Psoas muscle (tissue), 8 donors: ENCODE data around the gene ZNF385A. TPM values are rescaled to one million over a fixed set of nuclear protein-coding genes. Genes with fewer than 3 reads are reported as not detected.
A peak's percentile ranks its signal among the peaks of the same experiment; 100 is the strongest.
"Not testable (repeated sequence)": the region's sequence is repeated elsewhere in the genome, so short reads cannot be mapped to it uniquely, and the experiment has no call there.

Experiments used
- ATAC-seq, 4 donors: fragments of 200-7000 bp; cut with Tn5 transposase; one replicate each; pipeline ENCODE4 v1.9.1; 2020; ENCODE audit warnings: moderate library complexity in 3 of 4, mild to moderate bottlenecking in 2 of 4
- DNase-seq, 2 donors: peaks; one replicate each; pipeline ENCODE4 v3.0.0-alpha.2; 2020
- H3K27ac ChIP-seq: fragments of 200-600 bp; one replicate; pipeline ENCODE4 v1.8.0; 2022
- H3K27me3 ChIP-seq, 3 donors: fragments of 200-600 bp in 1 of 3; one replicate each; pipeline versions ENCODE4 v1.6.1 to v1.8.0; 2013 to 2022; ENCODE audit warnings: low read length in 2 of 3, mild to moderate bottlenecking in 2 of 3, moderate library complexity in 1 of 3; ENCODE audit not compliant: insufficient read depth in 3 of 3
- H3K36me3 ChIP-seq, 2 donors: fragments of 200-600 bp in 1 of 2; one replicate each; pipeline versions ENCODE4 v1.6.1 to v1.8.0; 2013 to 2022; ENCODE audit warnings: low read depth in 1 of 2, mild to moderate bottlenecking in 1 of 2, moderate library complexity in 1 of 2; ENCODE audit not compliant: insufficient read depth in 1 of 2
- H3K4me1 ChIP-seq: fragments of 200-600 bp; one replicate; pipeline ENCODE4 v1.8.0; 2022
- H3K4me3 ChIP-seq: fragments of 200-600 bp; one replicate; pipeline ENCODE4 v1.8.0; 2022; ENCODE audit warnings: mild to moderate bottlenecking
- H3K9me3 ChIP-seq: fragments of 200-600 bp; one replicate; pipeline ENCODE4 v1.8.0; 2022
- CTCF ChIP-seq: fragments of 200-600 bp; IDR thresholded peaks from one replicate; pipeline ENCODE4 v1.8.0; 2022; ENCODE audit warnings: antibody characterized with exemption
- WGBS, 3 donors: extraction: QIAGEN DNeasy Blood & Tissue Kit; methylation state at CpG; one replicate each; pipeline versions ENCODE4 v1.1.6 to v1.1.7; 2013; 5-methylcytosine and 5-hydroxymethylcytosine counted together
- intact Hi-C, 2 donors: fragments of 100-400 bp; cut with DNase I; formaldehyde crosslinking; loops; one replicate each; pipeline versions ENCODE4 v1.11.0 to v1.14.2; 2022
- polyA plus RNA-seq, 3 donors: library from polyadenylated mRNA; stranded (reverse); fragments of 200-250 nt; gene quantifications; one replicate each; pipeline ENCODE4 v1.2.3, GENCODE V29; 2013
- total RNA-seq, 4 donors: library from RNA; stranded (reverse); fragmentation: NEBNext Ultra II Directional in 2 of 4; extraction: Animal tissue kit (Norgen Biotek cat#: 25700) in 2 of 4; gene quantifications; one replicate each; pipeline versions ENCODE4 v1.2.1 to v1.2.4, GENCODE V29; 2021 to 2023
- donor health status: healthy with polysubstance abuse.
- donor health status: DM: no; HTN: no; CAD: no; lungs with moderate emphysema.
- donor health status: Bipolar disorder and iron deficiency.
- donor health status: healthy.
- donor health status: DM: yes; HTN: yes; CAD: no.
- donor health status: DM: no; HTN: no; CAD: no.
- donor health status: DM: no; HTN: no; CAD: no.
- donor health status: DM: yes; HTN: yes; CAD: no.

Gene ZNF385A
- total and polyA plus RNA-seq, 7 donors = 4.9 to 85.8 (median 28.0) TPM

GRCh38 chr12:54331461-54331860, 53.1 kb downstream of the ZNF385A start:
- H3K27me3 ChIP-seq = no peaks in the 10 kb centered on the region
- H3K27ac ChIP-seq = no peak overlapping the region
- TF ChIP-seq CTCF = no peak
- peaks cover 37% of the 10 kb centered on the region for H3K4me1 ChIP-seq
- no peaks in the 10 kb centered on the region for H3K9me3 ChIP-seq
- H3K36me3 ChIP-seq = peaks cover 0 to 20% of the 10 kb centered on the region in 2 donors
- intact Hi-C loops = no loop called here
- DNase-seq (no peak), ATAC-seq (no peak)
- WGBS, 3 donors = 84 to 88% (median 88%) methylated on average over 5 of the region's 5 CpGs
- H3K4me3 ChIP-seq = no peak overlapping the region

- H3K27me3 ChIP-seq = no peaks in the 10 kb centered on the region
- TF ChIP-seq CTCF = no peak
- no peak for DNase-seq
- H3K4me3 ChIP-seq = no peak overlapping the region
- WGBS, 3 donors = 62 to 72% (median 65%) methylated on average over 3 of the region's 3 CpGs
- H3K4me1 ChIP-seq = peaks cover 44% of the 10 kb centered on the region
- ATAC-seq = no peak
- no peak overlapping the region for H3K27ac ChIP-seq
- intact Hi-C loops = no loop called here
- H3K9me3 ChIP-seq = no peaks in the 10 kb centered on the region
- H3K36me3 ChIP-seq = peaks cover 0 to 20% of the 10 kb centered on the region in 2 donors
Measured at GRCh38 chr12:54330442-54330841, 54.1 kb downstream of the ZNF385A start.

- DNase-seq = no peak
- H3K27ac ChIP-seq = no peak overlapping the region
- peaks cover 42% of the 10 kb centered on the region for H3K4me1 ChIP-seq
- no peak for TF ChIP-seq CTCF
- peaks cover 0 to 20% of the 10 kb centered on the region in 2 donors for H3K36me3 ChIP-seq
- no peaks in the 10 kb centered on the region for H3K27me3 ChIP-seq
- intact Hi-C loops = loop anchor here in 1 of 2 donors (5.0 kb wide), 2 partner anchors 42 to 107 kb away; no protein-coding TSS in a partner anchor
- no peak for ATAC-seq
- WGBS, 3 donors = 62 to 71% (median 66%) methylated on average over 5 of the region's 5 CpGs
- H3K4me3 ChIP-seq = no peak overlapping the region
- H3K9me3 ChIP-seq = no peaks in the 10 kb centered on the region
Measured at GRCh38 chr12:54329759-54330158, 54.8 kb downstream of the ZNF385A start.

- no peak for DNase-seq
- TF ChIP-seq CTCF = no peak
- Histone ChIP-seq H3K4me3 (peak overlapping the region; percentile 6), H3K36me3 (peaks cover 0 to 20% of the 10 kb centered on the region in 2 donors), H3K4me1 (peaks cover 45% of the 10 kb centered on the region), H3K9me3 (no peaks in the 10 kb centered on the region), H3K27ac (no peak overlapping the region), H3K27me3 (no peaks in the 10 kb centered on the region)
- no peak for ATAC-seq
- intact Hi-C loops = loop anchor here in 1 of 2 donors (5.0 kb wide), 2 partner anchors 41 to 106 kb away; no protein-coding TSS in a partner anchor
- WGBS, 3 donors = 71 to 82% (median 80%) methylated on average over 6 of the region's 6 CpGs
Measured at GRCh38 chr12:54328595-54329337, 55.8 kb downstream of the ZNF385A start.

GRCh38 chr12:54325442-54326109, 59.0 kb downstream of the ZNF385A start:
- H3K9me3 ChIP-seq, H3K27me3 ChIP-seq, DNase-seq, ATAC-seq: not testable (repeated sequence)
- WGBS, 3 donors = 38 to 42% (median 41%) methylated on average over 22 of the region's 22 CpGs
- Histone ChIP-seq H3K36me3 (peaks cover 0 to 18% of the 10 kb centered on the region in 2 donors), H3K27ac (peak overlapping the region; percentile 91), H3K4me1 (peaks cover 41% of the 10 kb centered on the region), H3K4me3 (peak overlapping the region; percentile 87)
- intact Hi-C loops = loop anchor here in 1 of 2 donors (5.0 kb wide), 2 partner anchors 38 to 103 kb away; no protein-coding TSS in a partner anchor
